ENCODE data around the gene LIME1.

DNA sequence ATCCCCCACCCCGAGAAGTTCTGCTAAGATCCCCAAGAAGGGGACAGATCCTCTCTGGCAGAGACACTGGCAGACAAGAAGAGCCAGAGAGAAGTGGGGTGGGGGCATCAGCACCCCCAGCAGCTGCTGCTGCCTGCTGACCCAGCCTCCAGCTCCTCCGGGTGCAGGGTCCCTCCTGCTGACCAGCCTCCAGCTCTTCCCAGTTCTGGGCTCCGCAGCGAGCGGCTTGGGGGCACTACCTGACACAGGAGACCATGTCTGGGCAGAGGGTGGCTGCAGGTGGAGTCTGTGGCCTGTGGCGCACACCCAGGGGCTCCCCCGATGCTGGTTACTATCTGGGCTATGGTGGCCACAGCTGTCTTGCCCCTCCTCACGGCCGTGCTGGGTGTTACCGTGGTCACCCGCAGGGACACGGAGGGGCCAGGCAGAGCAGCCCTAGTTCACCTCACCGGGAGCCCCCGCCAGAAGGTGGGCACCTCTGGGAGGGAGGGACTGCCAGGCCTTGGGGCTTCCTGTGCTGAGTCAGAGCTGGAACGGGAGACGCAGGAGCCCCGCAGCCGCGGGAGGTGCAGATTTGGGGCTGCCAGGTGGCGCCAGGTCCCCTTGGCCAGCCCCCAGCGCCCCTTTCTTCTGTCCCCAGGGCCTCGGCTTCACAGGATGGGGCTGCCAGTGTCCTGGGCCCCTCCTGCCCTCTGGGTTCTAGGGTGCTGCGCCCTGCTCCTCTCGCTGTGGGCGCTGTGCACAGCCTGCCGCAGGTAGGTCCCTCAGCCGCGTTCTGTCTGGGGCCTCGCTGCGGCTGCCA is 630 bp downstream of the LIME1 start:
- TF ChIP-seq, protein P1, sequence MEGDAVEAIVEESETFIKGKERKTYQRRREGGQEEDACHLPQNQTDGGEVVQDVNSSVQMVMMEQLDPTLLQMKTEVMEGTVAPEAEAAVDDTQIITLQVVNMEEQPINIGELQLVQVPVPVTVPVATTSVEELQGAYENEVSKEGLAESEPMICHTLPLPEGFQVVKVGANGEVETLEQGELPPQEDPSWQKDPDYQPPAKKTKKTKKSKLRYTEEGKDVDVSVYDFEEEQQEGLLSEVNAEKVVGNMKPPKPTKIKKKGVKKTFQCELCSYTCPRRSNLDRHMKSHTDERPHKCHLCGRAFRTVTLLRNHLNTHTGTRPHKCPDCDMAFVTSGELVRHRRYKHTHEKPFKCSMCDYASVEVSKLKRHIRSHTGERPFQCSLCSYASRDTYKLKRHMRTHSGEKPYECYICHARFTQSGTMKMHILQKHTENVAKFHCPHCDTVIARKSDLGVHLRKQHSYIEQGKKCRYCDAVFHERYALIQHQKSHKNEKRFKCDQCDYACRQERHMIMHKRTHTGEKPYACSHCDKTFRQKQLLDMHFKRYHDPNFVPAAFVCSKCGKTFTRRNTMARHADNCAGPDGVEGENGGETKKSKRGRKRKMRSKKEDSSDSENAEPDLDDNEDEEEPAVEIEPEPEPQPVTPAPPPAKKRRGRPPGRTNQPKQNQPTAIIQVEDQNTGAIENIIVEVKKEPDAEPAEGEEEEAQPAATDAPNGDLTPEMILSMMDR (IDR thresholded peaks at IDR 0.05 in 8 of 11, conservative IDR thresholded peaks at IDR 0.05 in 3 of 11), result no peak
- peak in 2 of 3 donors; percentile 59 to 71 for TF ChIP-seq POLR2AphosphoS5 (IDR thresholded peaks at IDR 0.05)
